Endothelial cell of umbilical vein (primary cell): ENCODE measurements around the gene PPEF1.

Experiments used
- CTCF ChIP-seq, 2 donors: IDR thresholded peaks; 1 replicate in 1 of 2; 2 replicates in 1 of 2; pipeline ENCODE4 v1.5.1; 2011; ENCODE audit warnings: low read length in 2 of 2, mild to moderate bottlenecking in 2 of 2, moderate library complexity in 2 of 2, control low read depth in 1 of 2, inconsistent platforms in 1 of 2, low read depth in 1 of 2; ENCODE audit not compliant: insufficient read depth in 1 of 2; ENCODE audit errors: extremely low read depth in 1 of 2
- POLR2A ChIP-seq: IDR thresholded peaks from 2 replicates; pipeline ENCODE4 v1.6.1; 2012; ENCODE audit warnings: low read depth, mild to moderate bottlenecking, control low read depth, low read length
- POLR2AphosphoS5 ChIP-seq: IDR thresholded peaks from 2 replicates; pipeline ENCODE4 v1.6.1; 2012; ENCODE audit warnings: low read depth, mild to moderate bottlenecking, control low read depth, low read length, moderate library complexity; ENCODE audit not compliant: insufficient read depth

GRCh38 chrX:18825375-18825774 is 117.9 kb downstream of the PPEF1 start:
- TF ChIP-seq POLR2A (no peak), POLR2AphosphoS5 (no peak), CTCF (IDR thresholded peaks at IDR 0.05; ENCODE audit: extremely low read depth in 1 of 2, insufficient read depth in 1 of 2, low read depth in 1 of 2, low read length in 2 of 2) (no peak)
